Esophagus muscularis mucosa (tissue), 3 donors: ENCODE results near the gene TMEM170A.

Source experiments
- POLR2A ChIP-seq: fragments of 450-650 bp; IDR thresholded peaks from one replicate; pipeline ENCODE4 v1.6.1; 2017; ENCODE audit warnings: antibody characterized with exemption, moderate library complexity, mild to moderate bottlenecking, low read depth
- TF ChIP-seq, protein P1 (sequence below), 3 experiments: fragments of 200-600 bp in 2 of 3; fragments of 450-650 bp in 1 of 3; sonication (generic) in 2 of 3; IDR thresholded peaks; one replicate each; pipeline ENCODE4 v1.5.1; 2017 to 2019; ENCODE audit warnings: antibody characterized with exemption in 3 of 3, mild to moderate bottlenecking in 2 of 3, moderate library complexity in 1 of 3

DNA sequence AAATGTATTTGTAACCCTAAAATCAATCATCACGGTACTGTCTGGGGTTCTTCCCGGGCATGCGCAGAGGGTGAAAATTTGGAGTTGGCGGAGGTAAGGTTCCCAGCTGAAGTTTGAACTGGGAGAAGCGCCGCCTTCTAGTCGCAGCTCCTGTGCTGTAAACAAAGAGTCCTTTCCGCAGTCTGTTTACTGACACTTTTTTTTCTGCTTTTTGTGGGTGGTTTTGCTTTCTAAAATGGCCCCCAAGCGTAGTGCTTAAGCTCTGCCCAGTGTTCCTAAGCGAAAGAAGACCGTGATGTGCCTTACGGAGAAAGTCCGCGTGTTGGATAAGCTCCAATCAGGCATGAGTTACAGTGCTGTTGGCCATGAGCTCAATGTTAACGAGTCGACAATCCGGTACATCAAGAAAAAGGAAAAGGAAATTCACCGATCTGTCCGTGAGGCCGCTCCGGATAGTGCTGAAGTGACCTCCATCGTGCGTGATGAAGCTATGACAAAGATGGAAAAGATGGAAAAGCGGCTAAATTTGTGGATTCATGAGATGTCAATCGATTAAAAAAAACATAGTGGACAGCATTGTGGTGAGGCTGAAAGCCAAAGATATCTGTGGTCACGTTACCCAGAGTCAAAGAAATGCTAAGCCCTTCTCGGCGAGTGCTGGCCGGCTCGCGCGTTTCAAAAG, 30.6 kb downstream of the TMEM170A start:
- TF ChIP-seq POLR2A, result no peak
- TF ChIP-seq, protein P1, sequence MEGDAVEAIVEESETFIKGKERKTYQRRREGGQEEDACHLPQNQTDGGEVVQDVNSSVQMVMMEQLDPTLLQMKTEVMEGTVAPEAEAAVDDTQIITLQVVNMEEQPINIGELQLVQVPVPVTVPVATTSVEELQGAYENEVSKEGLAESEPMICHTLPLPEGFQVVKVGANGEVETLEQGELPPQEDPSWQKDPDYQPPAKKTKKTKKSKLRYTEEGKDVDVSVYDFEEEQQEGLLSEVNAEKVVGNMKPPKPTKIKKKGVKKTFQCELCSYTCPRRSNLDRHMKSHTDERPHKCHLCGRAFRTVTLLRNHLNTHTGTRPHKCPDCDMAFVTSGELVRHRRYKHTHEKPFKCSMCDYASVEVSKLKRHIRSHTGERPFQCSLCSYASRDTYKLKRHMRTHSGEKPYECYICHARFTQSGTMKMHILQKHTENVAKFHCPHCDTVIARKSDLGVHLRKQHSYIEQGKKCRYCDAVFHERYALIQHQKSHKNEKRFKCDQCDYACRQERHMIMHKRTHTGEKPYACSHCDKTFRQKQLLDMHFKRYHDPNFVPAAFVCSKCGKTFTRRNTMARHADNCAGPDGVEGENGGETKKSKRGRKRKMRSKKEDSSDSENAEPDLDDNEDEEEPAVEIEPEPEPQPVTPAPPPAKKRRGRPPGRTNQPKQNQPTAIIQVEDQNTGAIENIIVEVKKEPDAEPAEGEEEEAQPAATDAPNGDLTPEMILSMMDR (IDR thresholded peaks at IDR 0.05), result no peak
